Measurements from ENCODE around the gene SLC25A13. TPM values are rescaled to one million over a fixed set of nuclear protein-coding genes. Genes with fewer than 3 reads are reported as not detected.

The SLC25A13 gene
- total and polyA plus RNA-seq, 2 of the 8 experiments (the other 6 are each of a cell fraction or from before 2014, with no cell fraction given) = 30.8 to 85.4 TPM

- Histone ChIP-seq H2BK15ac (ENCODE audit: low read length) (no peak overlapping the region), H2BK120ac (replicated peaks; ENCODE audit: low read depth, low read length) (no peak overlapping the region), H2AFZ (ENCODE audit: low read length) (no peak overlapping the region), H3K4me3 (ENCODE audit: extremely low read depth in 1 of 4, insufficient read depth in 2 of 4, low read depth in 3 of 4, low read length in 4 of 4) (no peak overlapping the region), H3K23ac (ENCODE audit: insufficient read length) (no peak overlapping the region), H3K14ac (ENCODE audit: insufficient read length) (no peak overlapping the region), H3K36me3 (ENCODE audit: control insufficient read depth in 2 of 4, insufficient read depth in 4 of 4, low read length in 3 of 4) (no peaks in the 10 kb centered on the region; a peak in 1 of 8 replicates), H3K56ac (replicated peaks; ENCODE audit: insufficient read length, low read depth, low read length) (no peak overlapping the region), H4K20me1 (replicated peaks in 1 of 2; ENCODE audit: control insufficient read depth in 1 of 2, insufficient read depth in 2 of 2, low read length in 2 of 2) (peaks cover 0 to 1% of the 10 kb centered on the region in 2 experiments), H4K8ac (ENCODE audit: extremely low read depth, insufficient read depth, low read length) (no peak overlapping the region), H3K4me2 (ENCODE audit: insufficient read depth in 1 of 2, low read depth in 2 of 2, low read length in 2 of 2) (no peak overlapping the region), H3K9me3 (ENCODE audit: insufficient read depth in 2 of 2, low read depth in 1 of 2, low read length in 1 of 2) (no peaks in the 10 kb centered on the region), H2AK5ac (ENCODE audit: low read depth, low read length) (no peak overlapping the region), H3K4ac (replicated peaks; ENCODE audit: insufficient read length, low read depth, low read length) (no peak overlapping the region), H4K91ac (replicated peaks; ENCODE audit: insufficient read length, low read length) (no peak overlapping the region), H2BK20ac (ENCODE audit: low read length) (no peak overlapping the region), H3K9ac (replicated peaks in 1 of 4; ENCODE audit: extremely low read depth in 1 of 4, low read depth in 3 of 4, low read length in 3 of 4) (no peak overlapping the region), H3K27me3 (replicated peaks in 1 of 4; ENCODE audit: control insufficient read depth in 3 of 4, extremely low read depth in 1 of 4, insufficient read depth in 3 of 4, low read length in 3 of 4) (no peaks in the 10 kb centered on the region), H3K18ac (ENCODE audit: extremely low read depth, low read length) (no peak overlapping the region), H3K4me1 (replicated peaks in 1 of 4; ENCODE audit: control insufficient read depth in 3 of 4, insufficient read depth in 4 of 4, low read length in 3 of 4) (no peaks in the 10 kb centered on the region), H3K79me1 (ENCODE audit: low read depth, low read length) (no peaks in the 10 kb centered on the region), H2BK12ac (ENCODE audit: low read depth, low read length) (no peak overlapping the region), H3K23me2 (ENCODE audit: low read depth, low read length) (no peaks in the 10 kb centered on the region; the same call in 1 of the 2 replicates), H3K79me2 (ENCODE audit: control insufficient read depth in 1 of 2, insufficient read depth in 2 of 2, low read length in 2 of 2) (no peaks in the 10 kb centered on the region), H3K27ac (ENCODE audit: low read depth, low read length) (no peak overlapping the region), H2BK5ac (ENCODE audit: low read depth, low read length) (no peak overlapping the region), H4K5ac (ENCODE audit: insufficient read length, low read depth, low read length) (no peak overlapping the region)
- DNase-seq (ENCODE audit: low read depth in 1 of 2, low spot score in 2 of 2) (no peak), FAIRE-seq (no peak)
- ChIA-PET CTCF (ENCODE audit: partially characterized antibody) (no interaction called here), POLR2A (ENCODE audit: partially characterized antibody) (no interaction called here)
- WGBS, 2 experiments (ENCODE audit: extremely low coverage in 1 of 2, insufficient coverage in 1 of 2, insufficient read length in 1 of 2, insufficient replicate concordance in 2 of 2, low coverage in 1 of 2, low lambda C conversion rate in 2 of 2, missing lambda C conversion rate in 1 of 2) = 99% methylated on average over 3 of the region's 3 CpGs; no CpG with 5 or more reads in 1 of the 2 experiments
- TF ChIP-seq CHD2 (IDR thresholded peaks at IDR 0.05; ENCODE audit: low read length) (no peak), SIX5 (IDR thresholded peaks at IDR 0.05; ENCODE audit: low read depth, low read length) (no peak), JUN (IDR thresholded peaks at IDR 0.05; ENCODE audit: low read depth, low read length) (no peak)
Observed at GRCh38 chr7:96161897-96162296, 160.0 kb downstream of the SLC25A13 start.

Data from H1 (cell line).